Measurements from ENCODE around the gene TAF12.
A peak's percentile ranks its signal among the peaks of the same experiment; 100 is the strongest.

The TAF12 gene

DNA sequence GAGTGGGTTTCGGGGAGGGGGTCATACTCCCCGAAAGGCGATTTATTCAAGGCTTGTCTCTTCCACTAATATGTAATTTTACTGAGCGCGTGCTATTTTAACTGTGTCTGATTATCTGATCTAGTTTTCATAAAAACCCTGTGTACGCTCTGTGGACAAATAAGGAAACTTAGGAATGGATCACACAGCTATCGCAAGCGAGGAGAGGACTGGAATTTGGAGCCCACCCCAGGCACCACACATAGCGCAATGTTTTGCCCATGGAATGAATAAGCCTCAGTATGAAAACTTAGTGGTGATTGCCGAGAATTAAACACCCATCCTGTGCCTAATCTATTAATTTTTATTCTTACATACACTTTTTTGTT is 60.6 kb downstream of the TAF12 start:
- CTCF ChIA-PET = interaction anchor here (0.9 to 1.2 kb wide), 2 partner anchors 8 to 333 kb away, joined by 4 to 5 read pairs; no protein-coding TSS in a partner anchor
- TF ChIP-seq BHLHE40 (IDR thresholded peaks at IDR 0.05; ENCODE audit: borderline replicate concordance) = no peak
- TF ChIP-seq SP1 (IDR thresholded peaks at IDR 0.05) = no peak
- TF ChIP-seq FOXA1 (IDR thresholded peaks at IDR 0.05) = no peak
- no peak for TF ChIP-seq FOXK2 (IDR thresholded peaks at IDR 0.05)
- TF ChIP-seq HDGF (IDR thresholded peaks at IDR 0.05; ENCODE audit: borderline replicate concordance) = no peak
- no peak for TF ChIP-seq LEF1 (IDR thresholded peaks at IDR 0.05; ENCODE audit: borderline replicate concordance)
- no peak for TF ChIP-seq CTBP1 (IDR thresholded peaks at IDR 0.05; ENCODE audit: borderline replicate concordance)
- POLR2A ChIA-PET = interaction anchor here (0.7 to 4.1 kb wide), 48 partner anchors 8 to 705 kb away, joined by 3 to 92 read pairs (median 6); partner anchors contain the start of genes ATP5IF1, EYA3, GMEB1 and MED18
- peak; percentile 56 for DNase-seq (ENCODE audit: extremely low spot score)

DNA sequence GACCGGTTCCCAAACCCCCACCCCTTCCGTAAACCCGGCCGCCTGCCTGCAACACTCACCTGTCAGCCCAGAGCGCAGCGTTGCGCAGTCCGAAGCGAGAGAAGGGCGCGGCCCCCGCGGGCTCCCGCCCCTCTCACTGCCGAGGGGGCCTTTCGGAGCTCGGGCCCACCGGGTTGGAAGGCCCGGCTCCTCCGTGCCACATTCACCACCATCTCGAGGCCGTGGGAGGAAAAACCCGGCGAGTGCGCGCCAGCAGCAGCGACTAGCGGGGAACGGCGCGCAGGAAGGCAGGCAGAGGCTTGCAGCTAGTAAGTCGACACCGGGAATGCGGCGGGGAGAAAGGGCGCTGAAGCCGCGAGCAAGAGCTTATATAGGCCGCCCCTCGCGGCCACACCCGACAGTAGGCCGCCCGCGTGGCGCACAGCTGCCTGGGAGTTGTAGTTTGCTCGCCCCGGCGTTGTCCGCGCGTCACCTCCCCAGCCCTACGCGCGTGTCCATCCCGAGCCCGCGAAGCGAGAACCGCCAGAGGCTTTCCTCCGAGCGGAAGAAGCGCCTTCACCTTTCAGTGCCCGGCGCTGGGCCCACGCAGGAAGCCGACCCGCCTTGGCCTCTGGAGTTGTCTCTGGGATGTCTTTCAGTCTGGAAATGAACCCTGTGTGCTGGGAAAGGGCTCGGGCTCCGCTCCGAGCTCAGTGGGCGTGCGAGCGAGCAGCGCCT is 61.2 kb downstream of the TAF12 start:
- ChIA-PET POLR2A (interaction anchor here (0.6 to 4.1 kb wide), 57 partner anchors 9 to 704 kb away, joined by 3 to 92 read pairs (median 5); partner anchors contain the start of genes ATP5IF1, EYA3, GMEB1 and MED18), CTCF (interaction anchor here (0.9 to 1.3 kb wide), 5 partner anchors 9 to 333 kb away, joined by 3 to 5 read pairs (median 4); no protein-coding TSS in a partner anchor)
- DNase-seq (ENCODE audit: extremely low spot score) = peak; percentile 100
- TF ChIP-seq LEF1 (IDR thresholded peaks at IDR 0.05; ENCODE audit: borderline replicate concordance) = no peak
- TF ChIP-seq FOXM1 (IDR thresholded peaks at IDR 0.05; ENCODE audit: borderline replicate concordance) = peak; percentile 44; the same call in 1 of the 2 replicates
- no peak for TF ChIP-seq BHLHE40 (IDR thresholded peaks at IDR 0.05; ENCODE audit: borderline replicate concordance)
- no peak; the same call in 1 of the 2 replicates for TF ChIP-seq ARNT (IDR thresholded peaks at IDR 0.05)
- TF ChIP-seq FOXA1 (IDR thresholded peaks at IDR 0.05) = no peak
- TF ChIP-seq ZNF384 (IDR thresholded peaks at IDR 0.05) = no peak
- TF ChIP-seq SUZ12 (IDR thresholded peaks at IDR 0.05) = no peak
- peak; percentile 43; the same call in 1 of the 2 replicates for TF ChIP-seq CTBP1 (IDR thresholded peaks at IDR 0.05; ENCODE audit: borderline replicate concordance)
- TF ChIP-seq HDGF (IDR thresholded peaks at IDR 0.05; ENCODE audit: borderline replicate concordance) = no peak; the same call in 1 of the 2 replicates
- peak; percentile 99 for TF ChIP-seq ELF4 (IDR thresholded peaks at IDR 0.05)
- TF ChIP-seq L3MBTL2 (conservative IDR thresholded peaks at IDR 0.05) = peak; percentile 97
- TF ChIP-seq TARDBP (IDR thresholded peaks at IDR 0.05) = peak; percentile 88

DNA sequence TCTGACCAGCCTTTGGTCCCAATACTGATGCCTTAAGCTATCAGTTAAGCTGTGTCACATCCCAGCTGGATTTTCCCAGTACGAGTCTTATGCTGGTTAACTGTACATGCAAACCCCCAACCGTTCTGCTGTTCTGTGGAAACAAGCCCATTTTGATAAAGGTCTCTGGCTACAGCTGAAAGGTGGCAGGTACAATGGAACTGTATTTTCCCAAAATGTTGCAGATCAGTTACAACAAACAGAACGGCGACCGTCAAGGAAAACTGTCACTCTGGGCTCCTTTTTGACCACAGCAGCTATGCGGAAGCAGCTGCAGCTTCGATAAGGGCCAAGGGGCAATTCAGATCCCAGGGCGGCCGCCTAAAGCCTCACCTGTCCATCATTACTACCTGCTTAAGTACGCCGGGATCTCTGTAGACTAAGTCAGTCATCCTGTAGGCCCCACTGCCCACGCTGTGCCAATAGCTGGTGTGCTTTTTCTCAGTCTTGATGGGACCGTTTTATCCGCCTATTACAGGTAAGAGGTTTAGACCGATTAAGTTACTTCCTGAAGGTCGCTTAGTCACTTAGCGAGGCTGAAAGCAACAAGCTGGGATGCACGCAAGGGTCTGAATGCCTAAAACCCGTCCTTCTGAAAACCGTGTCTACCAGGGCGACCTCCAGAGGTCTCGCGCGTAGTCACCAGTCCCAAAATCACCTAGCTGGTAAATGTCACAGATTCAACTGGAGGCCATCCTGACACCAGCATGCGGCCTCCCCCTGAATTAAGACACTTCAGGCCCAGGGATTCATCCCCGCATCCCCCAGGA is 61.9 kb downstream of the TAF12 start:
- CTCF ChIA-PET = interaction anchor here (0.9 to 1.4 kb wide), 6 partner anchors 10 to 333 kb away, joined by 3 to 5 read pairs (median 4); no protein-coding TSS in a partner anchor
- TF ChIP-seq ARNT (IDR thresholded peaks at IDR 0.05) (no peak), HDGF (IDR thresholded peaks at IDR 0.05; ENCODE audit: borderline replicate concordance) (peak; percentile 75; the same call in 1 of the 2 replicates), ZNF384 (IDR thresholded peaks at IDR 0.05) (no peak), L3MBTL2 (conservative IDR thresholded peaks at IDR 0.05) (no peak), FOXM1 (IDR thresholded peaks at IDR 0.05; ENCODE audit: borderline replicate concordance) (no peak), TARDBP (IDR thresholded peaks at IDR 0.05) (no peak)
- TF ChIP-seq, protein P1, sequence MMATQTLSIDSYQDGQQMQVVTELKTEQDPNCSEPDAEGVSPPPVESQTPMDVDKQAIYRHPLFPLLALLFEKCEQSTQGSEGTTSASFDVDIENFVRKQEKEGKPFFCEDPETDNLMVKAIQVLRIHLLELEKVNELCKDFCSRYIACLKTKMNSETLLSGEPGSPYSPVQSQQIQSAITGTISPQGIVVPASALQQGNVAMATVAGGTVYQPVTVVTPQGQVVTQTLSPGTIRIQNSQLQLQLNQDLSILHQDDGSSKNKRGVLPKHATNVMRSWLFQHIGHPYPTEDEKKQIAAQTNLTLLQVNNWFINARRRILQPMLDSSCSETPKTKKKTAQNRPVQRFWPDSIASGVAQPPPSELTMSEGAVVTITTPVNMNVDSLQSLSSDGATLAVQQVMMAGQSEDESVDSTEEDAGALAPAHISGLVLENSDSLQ (IDR thresholded peaks at IDR 0.05) = peak; percentile 70
- peak; percentile 68 for DNase-seq (ENCODE audit: extremely low spot score)
- POLR2A ChIA-PET = interaction anchor here (0.6 to 4.1 kb wide), 50 partner anchors 9 to 704 kb away, joined by 3 to 92 read pairs (median 6); partner anchors contain the start of genes ATP5IF1, EYA3, GMEB1 and PHACTR4

DNA sequence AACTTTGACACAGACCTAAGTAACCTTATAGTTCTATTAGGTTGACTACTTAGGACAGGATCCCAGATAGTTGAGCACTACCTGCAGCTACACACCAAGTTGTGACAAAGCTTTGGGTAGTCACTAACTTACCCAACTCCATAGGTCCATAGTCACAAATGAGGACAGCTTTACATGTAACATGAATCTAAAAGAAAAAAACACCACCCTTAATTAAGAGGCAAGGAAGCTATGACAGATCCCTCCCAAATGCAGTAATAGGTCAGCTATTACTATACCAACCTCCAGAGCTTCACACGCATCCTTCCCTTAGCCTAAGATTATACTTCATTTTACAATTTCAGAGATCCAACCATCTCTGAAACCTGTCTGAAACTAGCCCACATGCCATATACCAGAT is 63.5 kb downstream of the TAF12 start:
- CTCF ChIA-PET = no interaction called here
- POLR2A ChIA-PET = interaction anchor here (1.3 to 4.1 kb wide), 4 partner anchors 9 to 58 kb away, joined by 3 to 92 read pairs (median 12); partner anchors contain the start of gene TRNAU1AP
- no peak for DNase-seq (ENCODE audit: extremely low spot score)

DNA sequence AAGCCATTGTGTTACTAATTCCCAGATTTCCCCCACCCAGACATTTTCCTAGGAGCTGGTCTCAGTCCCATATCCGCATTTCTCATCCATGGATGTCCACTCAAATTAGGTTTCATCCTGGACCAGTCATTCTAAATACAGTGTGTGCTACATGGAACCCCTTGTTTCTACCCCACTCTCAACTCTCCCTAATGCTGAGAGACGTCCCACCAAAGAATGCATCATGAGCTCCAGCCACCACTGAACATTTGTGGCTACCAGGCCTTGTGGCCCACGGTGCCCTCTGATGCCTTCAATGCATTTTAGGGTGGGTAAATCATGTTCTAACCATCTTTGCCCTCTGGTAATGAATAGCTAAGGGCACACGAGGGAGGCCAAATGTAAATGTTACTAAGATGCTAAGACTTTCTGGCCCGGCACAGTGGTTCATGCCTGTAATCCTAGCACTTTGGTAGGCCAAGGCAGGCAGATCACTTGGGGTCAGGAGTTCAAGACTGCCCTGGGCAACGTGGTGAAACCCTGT is 64.1 kb downstream of the TAF12 start:
- no peak for DNase-seq (ENCODE audit: extremely low spot score)
- no peak for TF ChIP-seq L3MBTL2 (conservative IDR thresholded peaks at IDR 0.05)
- ChIA-PET CTCF (no interaction called here), POLR2A (interaction anchor here (1.3 to 4.1 kb wide), 3 partner anchors 8 to 25 kb away, joined by 3 to 92 read pairs (median 5); partner anchors contain the start of gene TRNAU1AP)

More for the DNA sequence above, 63.5 kb downstream of the TAF12 start:
- TF ChIP-seq ZNF384 (IDR thresholded peaks at IDR 0.05) (peak; percentile 9; the same call in 1 of the 2 replicates), NFRKB (IDR thresholded peaks at IDR 0.05) (no peak)

DNA sequence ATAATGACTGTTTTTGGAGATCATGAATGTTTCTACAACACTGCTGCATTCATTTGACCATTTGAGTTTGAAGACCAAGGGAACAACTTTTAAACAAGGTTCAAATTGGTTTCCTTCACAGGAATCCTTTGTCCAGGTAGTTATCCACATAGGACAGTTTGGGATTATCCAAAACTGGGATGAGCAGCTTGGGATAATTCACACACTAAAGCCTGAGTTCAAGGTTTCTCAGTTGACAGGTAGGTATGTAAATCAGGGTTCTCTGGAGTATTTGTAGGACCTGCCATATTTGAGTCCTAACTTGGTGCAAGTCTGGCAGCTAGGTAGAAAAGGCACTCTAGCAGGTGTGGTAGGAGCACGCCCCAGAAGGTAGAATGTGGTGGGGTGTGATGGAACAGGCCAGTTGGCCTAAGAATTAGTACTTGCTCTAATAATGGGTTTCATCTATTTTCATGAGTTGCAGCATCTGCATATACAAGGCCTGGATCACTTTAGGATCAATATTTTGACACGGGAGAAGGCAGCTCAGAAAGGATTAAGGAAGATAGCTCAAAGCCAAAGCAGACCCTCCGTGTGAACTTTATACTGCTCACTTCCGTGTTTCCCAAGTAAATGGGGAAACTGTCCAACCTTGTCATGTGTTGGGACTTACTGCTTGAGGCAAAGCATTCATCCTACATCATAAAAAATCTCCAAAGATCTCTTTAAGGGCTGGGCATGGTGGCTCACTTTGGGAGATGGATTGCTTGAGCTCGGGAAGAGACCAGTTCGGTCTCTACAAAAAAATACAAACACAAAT is 64.9 kb downstream of the TAF12 start:
- POLR2A ChIA-PET = interaction anchor here (1.3 to 1.4 kb wide), 3 partner anchors 17 to 71 kb away, joined by 3 to 5 read pairs (median 4); partner anchors contain the start of gene TRNAU1AP
- CTCF ChIA-PET = no interaction called here
- DNase-seq (ENCODE audit: extremely low spot score) = no peak
- TF ChIP-seq ELF4 (IDR thresholded peaks at IDR 0.05) (peak; percentile 9; the same call in 1 of the 2 replicates), NFRKB (IDR thresholded peaks at IDR 0.05) (no peak)
